ENCODE results near the gene HSBP1. TPM values are rescaled to one million over a fixed set of nuclear protein-coding genes. Genes with fewer than 3 reads are reported as not detected.

Gene HSBP1
- total RNA-seq, 4 donors from 2014 or later: 7.5 to 28.0 (median 8.7) TPM

- DNase-seq (no peak), ATAC-seq (no peak)
- intact Hi-C loops (cut with DNase I; ENCODE audit: low total_unique reads): no loop called here
- H3K36me3 ChIP-seq: no peaks in the 10 kb centered on the region
- H3K27me3 ChIP-seq: no peaks in the 10 kb centered on the region
- H3K4me3 ChIP-seq: no peak overlapping the region
- TF ChIP-seq CTCF (IDR thresholded peaks at IDR 0.05 in 4 of 5, conservative IDR thresholded peaks at IDR 0.05 in 1 of 5) (no peak), POLR2A (IDR thresholded peaks at IDR 0.05) (no peak)
- no peaks in the 10 kb centered on the region for H3K9me3 ChIP-seq
- in situ Hi-C loops (cut with MboI; ENCODE audit: low sequenced_read_pairs in 4 of 4): no loop called here
- no peak overlapping the region for H3K27ac ChIP-seq
- H3K4me1 ChIP-seq: peaks cover 1 to 5% of the 10 kb centered on the region in 2 donors
Observed at GRCh38 chr16:83797013-83797412, 10.8 kb upstream of the HSBP1 start.

- ATAC-seq: no peak
- Histone ChIP-seq H3K4me3 (no peak overlapping the region), H3K27me3 (no peaks in the 10 kb centered on the region), H3K4me1 (peaks cover 0 to 5% of the 10 kb centered on the region in 2 donors), H3K36me3 (no peaks in the 10 kb centered on the region), H3K27ac (no peak overlapping the region), H3K9me3 (no peaks in the 10 kb centered on the region)
- no peak for DNase-seq
- in situ Hi-C loops (cut with MboI; ENCODE audit: low sequenced_read_pairs in 4 of 4): no loop called here
- intact Hi-C loops (cut with DNase I; ENCODE audit: low total_unique reads): no loop called here
- TF ChIP-seq POLR2A (IDR thresholded peaks at IDR 0.05) (no peak), CTCF (IDR thresholded peaks at IDR 0.05 in 4 of 5, conservative IDR thresholded peaks at IDR 0.05 in 1 of 5) (no peak)
Observed at GRCh38 chr16:83799336-83799735, 8.4 kb upstream of the HSBP1 start.

GRCh38 chr16:83802135-83802534 is 5.6 kb upstream of the HSBP1 start:
- TF ChIP-seq CTCF (IDR thresholded peaks at IDR 0.05 in 4 of 5, conservative IDR thresholded peaks at IDR 0.05 in 1 of 5): no peak
- no peak for TF ChIP-seq POLR2A (IDR thresholded peaks at IDR 0.05)
- Histone ChIP-seq H3K9me3 (no peaks in the 10 kb centered on the region), H3K27me3 (no peaks in the 10 kb centered on the region), H3K27ac (no peak overlapping the region), H3K4me3 (peak overlapping the region; percentile 8 to 32 (median 22)), H3K4me1 (peaks cover 0 to 5% of the 10 kb centered on the region in 2 donors), H3K36me3 (no peaks in the 10 kb centered on the region)
- no peak for ATAC-seq
- in situ Hi-C loops (cut with MboI; ENCODE audit: low sequenced_read_pairs in 4 of 4) (loop anchor here in 2 of 4 donors (25.0 kb wide), 2 partner anchors 160 to 385 kb away; partner anchors contain the start of genes ADAD2 (in 1 of the 2), NECAB2 (in 1 of the 2), OSGIN1 (in 1 of the 2) and TAF1C (in 1 of the 2)), intact Hi-C loops (cut with DNase I; ENCODE audit: low total_unique reads) (no loop called here)
- no peak for DNase-seq

GRCh38 chr16:83802554-83803205 is 5.1 kb upstream of the HSBP1 start:
- TF ChIP-seq CTCF (IDR thresholded peaks at IDR 0.05 in 4 of 5, conservative IDR thresholded peaks at IDR 0.05 in 1 of 5) (no peak), POLR2A (IDR thresholded peaks at IDR 0.05) (no peak)
- Histone ChIP-seq H3K9me3 (no peaks in the 10 kb centered on the region), H3K36me3 (no peaks in the 10 kb centered on the region), H3K27ac (no peak overlapping the region), H3K4me1 (peaks cover 0 to 5% of the 10 kb centered on the region in 2 donors), H3K27me3 (no peaks in the 10 kb centered on the region), H3K4me3 (peak overlapping the region; percentile 8 to 32 (median 22))
- intact Hi-C loops (cut with DNase I; ENCODE audit: low total_unique reads): no loop called here
- DNase-seq (no peak), ATAC-seq (no peak)
- in situ Hi-C loops (cut with MboI; ENCODE audit: low sequenced_read_pairs in 4 of 4): loop anchor here in 2 of 4 donors (25.0 kb wide), 2 partner anchors 160 to 385 kb away; partner anchors contain the start of genes ADAD2 (in 1 of the 2), NECAB2 (in 1 of the 2), OSGIN1 (in 1 of the 2) and TAF1C (in 1 of the 2)

Data from gastrocnemius medialis (tissue), 4 donors.